HFFc6 (cell line): ENCODE results near the gene MTHFD1. TPM values are rescaled to one million over a fixed set of nuclear protein-coding genes. Genes with fewer than 3 reads are reported as not detected.
A peak's percentile ranks its signal among the peaks of the same experiment; 100 is the strongest.

Experiments used
- DNase-seq: peaks from one replicate; pipeline ENCODE4 v3.0.0-alpha.2; 2018
- H3K27ac Mint-ChIP-seq: 2 replicates; pipeline ENCODE4 v1.8.0; 2020; ENCODE audit warnings: mild to moderate bottlenecking, mixed read lengths
- H3K27me3 Mint-ChIP-seq: 2 replicates; pipeline ENCODE4 v1.8.0; 2021; ENCODE audit warnings: mild to moderate bottlenecking, moderate library complexity, mixed read lengths; ENCODE audit not compliant: insufficient read depth
- H3K36me3 Mint-ChIP-seq: 2 replicates; pipeline ENCODE4 v1.8.0; 2021; ENCODE audit warnings: low read depth, mixed read lengths
- H3K4me1 Mint-ChIP-seq: 2 replicates; pipeline ENCODE4 v1.8.0; 2020; ENCODE audit warnings: low read depth, mixed read lengths
- H3K4me3 Mint-ChIP-seq: 2 replicates; pipeline ENCODE4 v1.8.0; 2020; ENCODE audit warnings: mild to moderate bottlenecking, moderate library complexity, mixed read lengths
- H3K9me3 Mint-ChIP-seq: 2 replicates; pipeline ENCODE4 v1.8.0; 2020; ENCODE audit warnings: mild to moderate bottlenecking, mixed read lengths
- total RNA-seq, 6 experiments: library from RNA; stranded (reverse); fragmentation: NEBNext Ultra II Directional; extraction: Animal tissue kit (Norgen Biotek cat#: 25700); gene quantifications; 2 replicates in 1 of 6; 3 replicates in 5 of 6; pipeline ENCODE4 v1.2.3, GENCODE V29; 2021
- TF ChIP-seq, protein P1 (sequence below): fragments of 200-600 bp; sonication (generic); IDR thresholded peaks from 2 replicates; pipeline ENCODE4 v1.5.0; 2021; ENCODE audit warnings: antibody characterized with exemption, mild to moderate bottlenecking

MTHFD1 gene
- total RNA-seq, 6 experiments from 2014 or later, result 81.3 to 116 (median 111) TPM

DNA sequence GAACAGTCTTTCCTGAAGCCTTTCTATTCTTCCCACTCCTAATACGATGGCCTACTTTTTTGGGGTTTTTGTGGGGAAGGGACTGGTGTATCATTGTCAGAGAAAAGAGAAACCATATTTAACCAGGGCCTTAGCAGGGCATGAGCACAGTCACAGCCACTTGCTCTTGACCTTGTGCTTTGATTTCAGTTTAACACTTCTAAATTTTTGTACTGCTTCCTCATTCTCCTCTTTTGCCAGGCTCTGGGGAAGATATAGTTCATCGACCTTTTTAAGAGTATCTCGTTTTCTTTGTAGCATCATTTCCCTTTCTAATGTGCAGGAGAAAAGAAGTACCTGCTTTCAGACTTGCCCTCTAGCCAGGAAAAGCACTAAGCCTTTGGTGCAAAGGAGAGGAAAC is 118.6 kb downstream of the MTHFD1 start:
- H3K4me1 Mint-ChIP-seq, result peaks cover 74% of the 10 kb centered on the region
- H3K27me3 Mint-ChIP-seq, result 0 out of 2 replicates have a peak, but pooled peaks cover 3% of the 10 kb centered on the region
- H3K36me3 Mint-ChIP-seq, result peaks cover 10% of the 10 kb centered on the region
- no peak for DNase-seq
- H3K27ac Mint-ChIP-seq, result peak overlapping the region; percentile 96
- TF ChIP-seq, protein P1, sequence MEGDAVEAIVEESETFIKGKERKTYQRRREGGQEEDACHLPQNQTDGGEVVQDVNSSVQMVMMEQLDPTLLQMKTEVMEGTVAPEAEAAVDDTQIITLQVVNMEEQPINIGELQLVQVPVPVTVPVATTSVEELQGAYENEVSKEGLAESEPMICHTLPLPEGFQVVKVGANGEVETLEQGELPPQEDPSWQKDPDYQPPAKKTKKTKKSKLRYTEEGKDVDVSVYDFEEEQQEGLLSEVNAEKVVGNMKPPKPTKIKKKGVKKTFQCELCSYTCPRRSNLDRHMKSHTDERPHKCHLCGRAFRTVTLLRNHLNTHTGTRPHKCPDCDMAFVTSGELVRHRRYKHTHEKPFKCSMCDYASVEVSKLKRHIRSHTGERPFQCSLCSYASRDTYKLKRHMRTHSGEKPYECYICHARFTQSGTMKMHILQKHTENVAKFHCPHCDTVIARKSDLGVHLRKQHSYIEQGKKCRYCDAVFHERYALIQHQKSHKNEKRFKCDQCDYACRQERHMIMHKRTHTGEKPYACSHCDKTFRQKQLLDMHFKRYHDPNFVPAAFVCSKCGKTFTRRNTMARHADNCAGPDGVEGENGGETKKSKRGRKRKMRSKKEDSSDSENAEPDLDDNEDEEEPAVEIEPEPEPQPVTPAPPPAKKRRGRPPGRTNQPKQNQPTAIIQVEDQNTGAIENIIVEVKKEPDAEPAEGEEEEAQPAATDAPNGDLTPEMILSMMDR, result no peak
- peak overlapping the region; percentile 95 for H3K4me3 Mint-ChIP-seq
- no peaks in the 10 kb centered on the region for H3K9me3 Mint-ChIP-seq

DNA sequence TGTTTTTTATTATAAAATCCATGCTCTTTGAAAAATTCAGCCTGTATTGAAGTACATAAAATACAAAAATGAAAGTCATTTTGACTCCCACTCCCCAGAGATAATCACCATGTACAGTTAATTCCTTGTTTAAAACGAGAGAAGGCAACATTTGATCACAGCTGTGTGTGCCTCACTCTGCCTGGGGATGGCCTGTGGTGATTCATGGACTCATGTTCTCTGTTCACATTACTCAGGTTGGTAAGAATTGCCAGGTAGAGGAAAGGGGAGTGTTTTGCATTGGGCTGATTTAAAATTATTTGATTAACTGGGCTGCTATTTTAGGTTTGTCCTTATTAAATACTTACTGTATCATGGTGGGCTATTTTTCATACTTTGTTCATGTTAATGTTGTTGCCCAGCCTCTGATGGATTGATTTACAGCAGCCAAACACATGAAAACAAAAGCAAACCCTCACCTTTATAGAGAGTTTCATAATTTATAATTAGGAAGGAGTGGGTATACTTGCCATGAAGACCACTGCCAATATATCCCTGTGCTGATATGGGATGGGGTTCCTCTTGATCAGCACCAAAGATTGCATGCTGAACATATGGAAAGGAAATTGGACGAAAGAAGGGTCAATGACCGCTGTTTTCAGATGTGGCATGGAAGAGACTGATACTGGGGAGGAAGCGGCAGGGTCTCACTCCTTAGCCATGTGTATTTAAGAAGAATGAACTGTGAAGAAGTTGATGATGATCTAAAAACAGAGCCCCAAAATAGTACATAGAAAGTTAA is 119.4 kb downstream of the MTHFD1 start:
- DNase-seq, result peak; percentile 20
- H3K27me3 Mint-ChIP-seq, result 0 out of 2 replicates have a peak, but pooled peaks cover 3% of the 10 kb centered on the region

DNA sequence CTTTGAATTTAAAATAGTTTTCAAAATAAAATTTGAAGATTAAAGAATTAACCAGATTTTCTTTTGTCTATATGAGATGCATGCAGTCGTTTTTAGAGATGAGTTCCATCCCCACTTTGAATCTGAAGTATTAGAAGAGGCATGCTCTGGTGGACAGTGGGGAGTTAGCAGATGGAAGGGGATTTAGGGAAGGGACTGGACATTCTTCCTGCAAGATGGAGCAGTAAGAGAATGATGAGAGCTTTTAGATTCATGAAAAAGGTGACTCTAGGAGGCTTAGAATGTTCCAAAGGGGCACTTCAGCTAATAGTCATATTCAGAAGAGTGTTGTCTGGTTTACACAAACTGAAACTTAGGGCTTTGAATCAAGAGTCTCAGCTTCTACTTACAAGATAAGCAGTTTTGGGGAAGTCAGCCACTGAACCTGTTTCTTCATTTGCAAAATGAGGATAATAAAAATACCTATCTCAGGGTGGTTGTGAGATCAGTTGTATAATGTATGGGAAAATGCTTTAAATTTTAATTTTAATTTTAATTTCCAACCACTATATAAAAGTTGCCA is 120.1 kb downstream of the MTHFD1 start:
- Mint-ChIP-seq H3K4me1 (peaks cover 61% of the 10 kb centered on the region), H3K27me3 (0 out of 2 replicates have a peak, but pooled peaks cover 1% of the 10 kb centered on the region), H3K4me3 (peak overlapping the region; percentile 95), H3K36me3 (peaks cover 10% of the 10 kb centered on the region), H3K9me3 (no peaks in the 10 kb centered on the region), H3K27ac (peak overlapping the region; percentile 27)
- DNase-seq, result no peak
- TF ChIP-seq, protein P1, result no peak

More for the DNA sequence above, 119.4 kb downstream of the MTHFD1 start:
- Mint-ChIP-seq H3K27ac (peak overlapping the region; percentile 96), H3K4me1 (peaks cover 66% of the 10 kb centered on the region), H3K36me3 (peaks cover 10% of the 10 kb centered on the region), H3K9me3 (no peaks in the 10 kb centered on the region), H3K4me3 (peak overlapping the region; percentile 95)
- TF ChIP-seq, protein P1, result no peak

DNA sequence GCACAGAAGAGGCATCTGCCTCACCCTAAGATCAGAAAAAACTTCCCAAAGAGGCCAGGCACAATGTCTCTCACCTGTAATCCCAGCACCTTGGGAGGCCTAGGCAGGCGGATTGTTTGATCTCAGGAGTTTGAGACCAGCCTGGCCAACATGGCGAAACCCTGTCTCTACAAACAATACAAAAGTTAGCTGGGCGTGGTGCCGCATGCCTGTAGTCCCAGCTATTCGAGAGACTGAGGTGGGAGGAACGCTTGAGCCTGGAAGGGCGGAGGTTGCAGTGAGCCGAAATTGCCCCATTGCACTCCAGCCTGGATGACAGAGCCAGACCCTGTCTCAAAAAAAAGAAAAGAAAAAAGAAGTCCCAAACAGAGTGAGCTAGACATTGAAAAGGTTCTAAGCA is 120.9 kb downstream of the MTHFD1 start:
- Mint-ChIP-seq H3K9me3 (no peaks in the 10 kb centered on the region), H3K4me1 (peaks cover 66% of the 10 kb centered on the region), H3K4me3 (no peak overlapping the region), H3K27me3 (0 out of 2 replicates have a peak, but pooled peaks cover 1% of the 10 kb centered on the region), H3K27ac (no peak overlapping the region), H3K36me3 (peaks cover 10% of the 10 kb centered on the region)
- TF ChIP-seq, protein P1, result no peak
- no peak for DNase-seq

Other genes with a start within 250 kb of the MTHFD1 start
- gene ESR2, start 94.0 kb upstream of the MTHFD1 start, total RNA-seq, result not detected
- gene AKAP5, start 77.1 kb downstream of the MTHFD1 start, total RNA-seq, result 1 to 10 TPM in 4 of 6 experiments, under 1 TPM in 2; 0.94 to 1.3 (median 1.2) TPM
- gene ZBTB25, start 115.5 kb downstream of the MTHFD1 start, total RNA-seq, result 1 to 10 TPM; 5.7 to 8.2 (median 7.1) TPM
- gene ZBTB1, start 116.4 kb downstream of the MTHFD1 start, total RNA-seq, result 10 to 100 TPM; 22.3 to 29.3 (median 25.5) TPM
- gene HSPA2, start 152.4 kb downstream of the MTHFD1 start, total RNA-seq, result 1 to 10 TPM; 5.6 to 9.6 (median 9.2) TPM
- gene PPP1R36, start 161.6 kb downstream of the MTHFD1 start, total RNA-seq, result under 1 TPM; 0.20 to 0.81 (median 0.27) TPM